HepG2 (cell line): ENCODE measurements around the gene ACVR1B. TPM values are rescaled to one million over a fixed set of nuclear protein-coding genes. Genes with fewer than 3 reads are reported as not detected.

Experiments
- ATAC-seq: fragments of 200-7000 bp; cut with Tn5 transposase; 3 replicates; pipeline ENCODE4 v1.9.1; 2020; ENCODE audit warnings: mild to moderate bottlenecking, moderate library complexity
- BruUV-seq: library from RNA; stranded (reverse); fragments of 400-500 nt; replicated peaks from 2 replicates; lab custom pipeline; 2021; lab: Mats Ljungman, UMichigan
- CTCF ChIA-PET: fragments of 300-600 bp; formaldehyde crosslinking; extraction: SDS; loops from one replicate; lab custom pipeline; 2021; ENCODE audit warnings: low total read pairs, inconsistent platforms, low intra/inter-chr PET ratio; lab: Yijun Ruan, JAX
- POLR2A ChIA-PET: fragments of 350-600 bp; sonication (Branson Sonifier 250); formaldehyde crosslinking; loops from one replicate; lab custom pipeline; 2020; ENCODE audit warnings: antibody characterized with exemption, inconsistent platforms; lab: Yijun Ruan, JAX
- DNase-seq: peaks from one replicate; pipeline ENCODE4 v3.0.0-alpha.2; 2015; ENCODE audit warnings: low spot score
- FAIRE-seq: peaks from 3 replicates; lab custom pipeline; 2011; peaks lifted over from hg19 to GRCh38; lab: Jason Lieb, UNC
- H2AFZ ChIP-seq: one replicate; pipeline ENCODE4 v1.6.1; 2011; ENCODE audit warnings: low read length, inconsistent platforms
- H3K27ac ChIP-seq: fragments of 300-600 bp; 3 replicates; pipeline ENCODE4 v1.8.0; 2011; ENCODE audit warnings: mixed run types, mild to moderate bottlenecking, mixed read lengths, low read length, inconsistent platforms; ENCODE audit not compliant: insufficient read depth; ENCODE audit errors: extremely low read length
- H3K27me3 ChIP-seq, 2 experiments: fragments of 200-600 bp in 1 of 2; 2 replicates in 1 of 2; 3 replicates in 1 of 2; pipeline versions ENCODE4 v1.6.0 to v1.8.0; 2011; ENCODE audit warnings: low read length in 2 of 2, mild to moderate bottlenecking in 2 of 2, moderate library complexity in 2 of 2, inconsistent platforms in 1 of 2; ENCODE audit not compliant: insufficient read depth in 2 of 2, control insufficient read depth in 1 of 2
- H3K36me3 ChIP-seq, 2 experiments: fragments of 200-600 bp in 1 of 2; replicated peaks in 1 of 2; 2 replicates in 1 of 2; 3 replicates in 1 of 2; pipeline versions ENCODE4 v1.5.1 to v1.8.0; 2011; ENCODE audit warnings: low read length in 2 of 2, inconsistent platforms in 1 of 2; ENCODE audit not compliant: insufficient read depth in 2 of 2, control insufficient read depth in 1 of 2
- H3K4me1 ChIP-seq: 2 replicates; pipeline ENCODE4 v1.5.1; 2012; ENCODE audit warnings: low read length, inconsistent platforms; ENCODE audit not compliant: insufficient read depth
- H3K4me2 ChIP-seq: 2 replicates; pipeline ENCODE4 v1.6.0; 2011; ENCODE audit warnings: low read depth, low read length, inconsistent platforms
- H3K4me3 ChIP-seq, 3 experiments: fragments of 200-600 bp in 1 of 3; sonication (generic), shearing (Covaris generic) in 1 of 3; replicated peaks in 1 of 3; 2 replicates each; pipeline ENCODE4 v1.5.1; 2011 to 2016; ENCODE audit warnings: low read length in 3 of 3, inconsistent platforms in 2 of 3, low read depth in 2 of 3, mild to moderate bottlenecking in 2 of 3, control low read depth in 1 of 3, mixed read lengths in 1 of 3; ENCODE audit not compliant: insufficient read depth in 1 of 3
- H3K79me2 ChIP-seq: one replicate; pipeline ENCODE4 v1.6.1; 2011; ENCODE audit warnings: low read length, inconsistent platforms; ENCODE audit not compliant: insufficient read depth
- H3K9ac ChIP-seq: 2 replicates; pipeline ENCODE4 v1.6.0; 2011; ENCODE audit warnings: mild to moderate bottlenecking, low read depth, low read length, inconsistent platforms; ENCODE audit not compliant: insufficient read depth
- H3K9me3 ChIP-seq: 2 replicates; pipeline ENCODE4 v1.5.1; 2012; ENCODE audit warnings: mild to moderate bottlenecking, low read length
- H4K20me1 ChIP-seq: 2 replicates; pipeline ENCODE4 v1.6.0; 2011; ENCODE audit warnings: inconsistent platforms, mild to moderate bottlenecking, low read length, moderate library complexity; ENCODE audit not compliant: insufficient read depth
- CHCHD3 ChIP-seq: sonication (generic); formaldehyde crosslinking; IDR thresholded peaks from 2 replicates; pipeline ENCODE4 v1.8.0; 2022; ENCODE audit warnings: mild to moderate bottlenecking, missing genetic modification reagents, moderate library complexity
- PHF5A ChIP-seq: IDR thresholded peaks from one replicate; pipeline ENCODE4 v1.6.1; 2018; ENCODE audit warnings: low read depth, missing genetic modification reagents; ENCODE audit not compliant: unreplicated experiment
- SAP130 ChIP-seq: IDR thresholded peaks from 2 replicates; pipeline ENCODE4 v1.6.1; 2016; ENCODE audit warnings: low read depth
- SP5 ChIP-seq: IDR thresholded peaks from 2 replicates; pipeline ENCODE4 v1.6.1; 2016; ENCODE audit warnings: low read depth, borderline replicate concordance
- TEAD3 ChIP-seq: optimal IDR thresholded peaks from 2 replicates; pipeline ENCODE3; 2016; ENCODE audit warnings: borderline replicate concordance
- ZNF761 ChIP-seq: sonication (generic); formaldehyde crosslinking; conservative IDR thresholded peaks from 2 replicates; pipeline ENCODE4 v1.4.0; 2020; ENCODE audit warnings: mild to moderate bottlenecking, missing genetic modification reagents
- ZNF816 ChIP-seq: sonication (generic); formaldehyde crosslinking; IDR thresholded peaks from 2 replicates; pipeline ENCODE4 v1.8.0; 2022; ENCODE audit warnings: missing genetic modification reagents, mild to moderate bottlenecking, borderline replicate concordance
- WGBS: methylation state at CpG from one replicate; pipeline ENCODE4 v1.1.6; 2017; ENCODE audit warnings: low lambda C conversion rate; 5-methylcytosine and 5-hydroxymethylcytosine counted together
- in situ Hi-C: cut with HindIII; loops from 2 replicates; pipeline ENCODE4 v1.10.0; 2017; ENCODE audit warnings: low pct_unique_long_range_greater_than_20kb; ENCODE audit not compliant: extremely low pct_ligation_motif_present
- intact Hi-C: fragments of 100-400 bp; cut with micrococcal nuclease; formaldehyde crosslinking; loops from one replicate; pipeline ENCODE4 v1.10.0; 2022; ENCODE audit not compliant: unreplicated experiment
- polyA plus RNA-seq, 8 experiments: library from polyadenylated mRNA; depleted of rRNA in 3 of 8; stranded (reverse) in 7 of 8; unstranded in 1 of 8; fragments of >200 nt; fragmentation: Illumina TruSeq in 4 of 8; extraction: Trizol in 4 of 8; gene quantifications; 2 replicates each; pipeline versions ENCODE4 v1.2.1 to v1.2.3, GENCODE V29; 2011 to 2016; ENCODE audit warnings: low read depth in 4 of 8, missing spikeins in 1 of 8, mixed read lengths in 1 of 8; ENCODE audit not compliant: insufficient read depth in 1 of 8
- total RNA-seq, 5 experiments: library from RNA; depleted of rRNA; stranded (reverse); fragments of >200 nt; fragmentation: Illumina TruSeq; extraction: Trizol; gene quantifications; 2 replicates each; pipeline ENCODE4 v1.2.3, GENCODE V29; 2016; ENCODE audit warnings: low read depth in 1 of 5
- TF ChIP-seq, protein P1 (sequence below): sonication (generic); formaldehyde crosslinking; IDR thresholded peaks from 2 replicates; pipeline ENCODE4 v1.4.0; 2020; ENCODE audit warnings: missing genetic modification reagents
- TF ChIP-seq, protein P2 (sequence below): sonication (generic); formaldehyde crosslinking; IDR thresholded peaks from 2 replicates; pipeline ENCODE4 v1.5.1; 2020; ENCODE audit warnings: mild to moderate bottlenecking, missing genetic modification reagents
- TF ChIP-seq, protein P3 (sequence below): sonication (generic); formaldehyde crosslinking; IDR thresholded peaks from 2 replicates; pipeline ENCODE4 v1.5.0; 2020; ENCODE audit warnings: mild to moderate bottlenecking, missing genetic modification reagents, borderline replicate concordance
- TF ChIP-seq, protein P4 (sequence below): IDR thresholded peaks from 2 replicates; pipeline ENCODE4 v1.6.1; 2012; ENCODE audit warnings: inconsistent platforms
- TF ChIP-seq, protein P5 (sequence below): sonication (generic); formaldehyde crosslinking; IDR thresholded peaks from 2 replicates; pipeline ENCODE4 v1.4.0; 2020; ENCODE audit warnings: missing genetic modification reagents, borderline replicate concordance

ACVR1B gene
- total and polyA plus RNA-seq, 2 of the 13 experiments (the other 11 are each of a cell fraction or from before 2014, with no cell fraction given): 8.9 to 12.1 TPM

DNA sequence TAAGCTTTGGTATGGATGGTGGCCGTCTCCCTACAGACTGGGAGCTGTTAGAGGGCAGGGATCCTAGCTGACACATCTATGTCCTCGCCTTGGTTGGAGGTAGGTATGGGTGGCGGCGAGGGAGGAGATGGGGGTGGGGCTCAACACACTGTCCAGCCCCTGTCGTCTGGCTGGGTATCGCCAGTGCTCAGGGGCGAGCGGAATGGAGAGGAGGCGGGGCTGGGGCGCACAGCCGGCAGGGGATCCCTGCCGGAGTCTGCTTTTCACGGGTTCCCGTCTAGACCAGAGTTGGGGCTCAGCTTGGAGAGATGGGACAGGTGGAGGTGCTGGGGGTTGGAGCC lies 71.3 kb downstream of the ACVR1B start:
- WGBS: 0% methylated on average over 4 of the region's 14 CpGs
- ChIA-PET CTCF (interaction anchor here (2.2 to 8.0 kb wide), 2 partner anchors 20 to 30 kb away, joined by 9 to 99 read pairs; no protein-coding TSS in a partner anchor), POLR2A (interaction anchor here (0.6 to 4.0 kb wide), 6 partner anchors 12 to 46 kb away, joined by 3 to 45 read pairs (median 4); partner anchors contain the start of genes NR4A1 and TAMALIN)
- Histone ChIP-seq H4K20me1 (no peaks in the 10 kb centered on the region), H3K27ac (no peak overlapping the region), H2AFZ (no peak overlapping the region), H3K9me3 (no peaks in the 10 kb centered on the region), H3K9ac (peak overlapping the region; percentile 17; the same call in 1 of the 2 replicates), H3K36me3 (no peaks in the 10 kb centered on the region), H3K27me3 (no peaks in the 10 kb centered on the region; a peak in 1 of 5 replicates), H3K4me1 (peaks cover 63% of the 10 kb centered on the region), H3K4me3 (peak overlapping the region; percentile 57 to 85 (median 63)), H3K79me2 (no peaks in the 10 kb centered on the region), H3K4me2 (peak overlapping the region; percentile 93)
- BruUV-seq: no TSS peak
- DNase-seq (peak; percentile 36), FAIRE-seq (no peak), ATAC-seq (peak; percentile 60)
- intact Hi-C loops (no loop called here), in situ Hi-C loops (no loop called here)
- TF ChIP-seq SAP130 (CRISPR knock-in tag): peak; percentile 42; the same call in 1 of the 2 replicates
- TF ChIP-seq ZNF816 (CRISPR knock-in tag): no peak
- TF ChIP-seq CHCHD3 (CRISPR knock-in tag): 0 out of 2 replicates have a peak, but pooled peaks have one; percentile 36
- TF ChIP-seq, protein P1, sequence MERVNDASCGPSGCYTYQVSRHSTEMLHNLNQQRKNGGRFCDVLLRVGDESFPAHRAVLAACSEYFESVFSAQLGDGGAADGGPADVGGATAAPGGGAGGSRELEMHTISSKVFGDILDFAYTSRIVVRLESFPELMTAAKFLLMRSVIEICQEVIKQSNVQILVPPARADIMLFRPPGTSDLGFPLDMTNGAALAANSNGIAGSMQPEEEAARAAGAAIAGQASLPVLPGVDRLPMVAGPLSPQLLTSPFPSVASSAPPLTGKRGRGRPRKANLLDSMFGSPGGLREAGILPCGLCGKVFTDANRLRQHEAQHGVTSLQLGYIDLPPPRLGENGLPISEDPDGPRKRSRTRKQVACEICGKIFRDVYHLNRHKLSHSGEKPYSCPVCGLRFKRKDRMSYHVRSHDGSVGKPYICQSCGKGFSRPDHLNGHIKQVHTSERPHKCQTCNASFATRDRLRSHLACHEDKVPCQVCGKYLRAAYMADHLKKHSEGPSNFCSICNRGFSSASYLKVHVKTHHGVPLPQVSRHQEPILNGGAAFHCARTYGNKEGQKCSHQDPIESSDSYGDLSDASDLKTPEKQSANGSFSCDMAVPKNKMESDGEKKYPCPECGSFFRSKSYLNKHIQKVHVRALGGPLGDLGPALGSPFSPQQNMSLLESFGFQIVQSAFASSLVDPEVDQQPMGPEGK (CRISPR knock-in tag): peak; percentile 51; the same call in 1 of the 2 replicates
- TF ChIP-seq, protein P2, sequence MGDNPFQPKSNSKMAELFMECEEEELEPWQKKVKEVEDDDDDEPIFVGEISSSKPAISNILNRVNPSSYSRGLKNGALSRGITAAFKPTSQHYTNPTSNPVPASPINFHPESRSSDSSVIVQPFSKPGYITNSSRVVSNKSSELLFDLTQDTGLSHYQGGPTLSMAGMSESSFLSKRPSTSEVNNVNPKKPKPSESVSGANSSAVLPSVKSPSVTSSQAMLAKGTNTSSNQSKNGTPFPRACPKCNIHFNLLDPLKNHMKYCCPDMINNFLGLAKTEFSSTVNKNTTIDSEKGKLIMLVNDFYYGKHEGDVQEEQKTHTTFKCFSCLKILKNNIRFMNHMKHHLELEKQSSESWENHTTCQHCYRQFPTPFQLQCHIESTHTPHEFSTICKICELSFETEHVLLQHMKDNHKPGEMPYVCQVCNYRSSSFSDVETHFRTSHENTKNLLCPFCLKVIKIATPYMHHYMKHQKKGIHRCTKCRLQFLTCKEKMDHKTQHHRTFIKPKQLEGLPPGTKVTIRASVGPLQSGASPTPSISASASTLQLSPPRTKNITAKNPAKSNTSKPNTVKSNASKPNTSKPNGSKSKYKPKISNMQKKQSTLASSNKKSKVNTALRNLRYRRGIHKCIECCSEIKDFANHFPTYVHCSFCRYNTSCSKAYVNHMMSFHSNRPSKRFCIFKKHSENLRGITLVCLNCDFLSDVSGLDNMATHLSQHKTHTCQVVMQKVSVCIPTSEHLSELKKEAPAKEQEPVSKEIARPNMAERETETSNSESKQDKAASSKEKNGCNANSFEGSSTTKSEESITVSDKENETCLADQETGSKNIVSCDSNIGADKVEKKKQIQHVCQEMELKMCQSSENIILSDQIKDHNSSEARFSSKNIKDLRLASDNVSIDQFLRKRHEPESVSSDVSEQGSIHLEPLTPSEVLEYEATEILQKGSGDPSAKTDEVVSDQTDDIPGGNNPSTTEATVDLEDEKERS (CRISPR knock-in tag): no peak
- TF ChIP-seq PHF5A: no peak
- TF ChIP-seq, protein P3, sequence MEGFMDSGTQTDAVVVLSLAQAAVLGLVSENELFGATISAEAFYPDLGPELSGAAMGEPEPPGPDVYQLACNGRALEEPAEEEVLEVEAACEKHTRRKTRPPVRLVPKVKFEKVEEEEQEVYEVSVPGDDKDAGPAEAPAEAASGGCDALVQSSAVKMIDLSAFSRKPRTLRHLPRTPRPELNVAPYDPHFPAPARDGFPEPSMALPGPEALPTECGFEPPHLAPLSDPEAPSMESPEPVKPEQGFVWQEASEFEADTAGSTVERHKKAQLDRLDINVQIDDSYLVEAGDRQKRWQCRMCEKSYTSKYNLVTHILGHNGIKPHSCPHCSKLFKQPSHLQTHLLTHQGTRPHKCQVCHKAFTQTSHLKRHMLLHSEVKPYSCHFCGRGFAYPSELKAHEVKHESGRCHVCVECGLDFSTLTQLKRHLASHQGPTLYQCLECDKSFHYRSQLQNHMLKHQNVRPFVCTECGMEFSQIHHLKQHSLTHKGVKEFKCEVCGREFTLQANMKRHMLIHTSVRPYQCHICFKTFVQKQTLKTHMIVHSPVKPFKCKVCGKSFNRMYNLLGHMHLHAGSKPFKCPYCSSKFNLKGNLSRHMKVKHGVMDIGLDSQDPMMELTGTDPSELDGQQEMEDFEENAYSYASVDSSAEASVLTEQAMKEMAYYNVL (CRISPR knock-in tag): no peak
- 0 out of 2 replicates have a peak, but pooled peaks have one; percentile 33 for TF ChIP-seq SP5
- 0 out of 2 replicates have a peak, but pooled peaks have one; percentile 4 for TF ChIP-seq ZNF761 (CRISPR knock-in tag)
- no peak for TF ChIP-seq TEAD3 (CRISPR knock-in tag)
- TF ChIP-seq, protein P4, sequence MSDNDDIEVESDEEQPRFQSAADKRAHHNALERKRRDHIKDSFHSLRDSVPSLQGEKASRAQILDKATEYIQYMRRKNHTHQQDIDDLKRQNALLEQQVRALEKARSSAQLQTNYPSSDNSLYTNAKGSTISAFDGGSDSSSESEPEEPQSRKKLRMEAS: 0 out of 2 replicates have a peak, but pooled peaks have one; percentile 30
- TF ChIP-seq, protein P5, sequence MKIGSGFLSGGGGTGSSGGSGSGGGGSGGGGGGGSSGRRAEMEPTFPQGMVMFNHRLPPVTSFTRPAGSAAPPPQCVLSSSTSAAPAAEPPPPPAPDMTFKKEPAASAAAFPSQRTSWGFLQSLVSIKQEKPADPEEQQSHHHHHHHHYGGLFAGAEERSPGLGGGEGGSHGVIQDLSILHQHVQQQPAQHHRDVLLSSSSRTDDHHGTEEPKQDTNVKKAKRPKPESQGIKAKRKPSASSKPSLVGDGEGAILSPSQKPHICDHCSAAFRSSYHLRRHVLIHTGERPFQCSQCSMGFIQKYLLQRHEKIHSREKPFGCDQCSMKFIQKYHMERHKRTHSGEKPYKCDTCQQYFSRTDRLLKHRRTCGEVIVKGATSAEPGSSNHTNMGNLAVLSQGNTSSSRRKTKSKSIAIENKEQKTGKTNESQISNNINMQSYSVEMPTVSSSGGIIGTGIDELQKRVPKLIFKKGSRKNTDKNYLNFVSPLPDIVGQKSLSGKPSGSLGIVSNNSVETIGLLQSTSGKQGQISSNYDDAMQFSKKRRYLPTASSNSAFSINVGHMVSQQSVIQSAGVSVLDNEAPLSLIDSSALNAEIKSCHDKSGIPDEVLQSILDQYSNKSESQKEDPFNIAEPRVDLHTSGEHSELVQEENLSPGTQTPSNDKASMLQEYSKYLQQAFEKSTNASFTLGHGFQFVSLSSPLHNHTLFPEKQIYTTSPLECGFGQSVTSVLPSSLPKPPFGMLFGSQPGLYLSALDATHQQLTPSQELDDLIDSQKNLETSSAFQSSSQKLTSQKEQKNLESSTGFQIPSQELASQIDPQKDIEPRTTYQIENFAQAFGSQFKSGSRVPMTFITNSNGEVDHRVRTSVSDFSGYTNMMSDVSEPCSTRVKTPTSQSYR (CRISPR knock-in tag): peak; percentile 58; the same call in 1 of the 2 replicates
